Measurements from ENCODE around the gene TXLNB. TPM values are rescaled to one million over a fixed set of nuclear protein-coding genes. Genes with fewer than 3 reads are reported as not detected.
"Not testable (repeated sequence)": the region's sequence is repeated elsewhere in the genome, so short reads cannot be mapped to it uniquely, and the experiment has no call there.

Gene TXLNB
- total RNA-seq, 2 experiments from 2014 or later: 0.17 to 0.19 TPM

DNA sequence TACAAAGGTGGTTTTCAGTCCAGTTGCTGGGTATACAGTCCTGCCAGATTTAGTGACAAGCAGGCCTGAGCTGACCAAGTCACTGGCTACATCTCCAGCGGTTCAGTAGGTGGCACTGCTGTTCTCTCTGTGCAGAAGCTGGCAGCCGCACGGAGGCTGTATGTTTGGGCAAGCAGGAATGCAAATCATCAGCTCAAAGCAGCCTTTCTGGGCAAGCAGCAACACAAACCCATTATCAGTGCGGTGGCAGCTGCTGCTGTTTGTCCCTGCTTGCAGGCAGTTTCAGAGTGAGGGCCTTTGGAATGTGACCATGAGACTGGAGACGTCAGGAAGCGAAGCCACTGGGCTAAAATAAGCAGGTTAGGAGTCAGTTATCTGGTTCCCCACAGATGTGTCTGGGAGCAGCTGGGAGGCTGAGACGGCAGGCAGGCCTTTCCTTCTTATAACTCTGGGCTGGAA, 72.5 kb downstream of the TXLNB start:
- Mint-ChIP-seq H3K36me3 (ENCODE audit: low read depth) (no peaks in the 10 kb centered on the region), H3K4me1 (ENCODE audit: low read depth) (peaks cover 16% of the 10 kb centered on the region), H3K9me3 (no peaks in the 10 kb centered on the region), H3K27ac (peak overlapping the region; percentile 1), H3K27me3 (no peaks in the 10 kb centered on the region), H3K4me3 (no peak overlapping the region)
- Histone ChIP-seq H3K27ac (ENCODE audit: low read depth in 1 of 2, low read length in 2 of 2) (no peak overlapping the region), H3K4me1 (ENCODE audit: insufficient read depth, low read length) (peaks cover 8% of the 10 kb centered on the region), H3K9me3 (ENCODE audit: control insufficient read depth in 1 of 2, insufficient read depth in 1 of 2, low read length in 2 of 2) (no peaks in the 10 kb centered on the region), H3K36me3 (ENCODE audit: insufficient read depth, low read length) (no peaks in the 10 kb centered on the region), H3K27me3 (ENCODE audit: control insufficient read depth in 1 of 2, insufficient read depth in 2 of 2, low read length in 2 of 2) (no peaks in the 10 kb centered on the region), H3K4me3 (ENCODE audit: low read length) (no peak overlapping the region)
- ATAC-seq (ENCODE audit: poor library complexity): peak; percentile 98
- POLR2A ChIA-PET: interaction anchor here (0.6 to 3.7 kb wide), 20 partner anchors 11 to 189 kb away, joined by 3 to 43 read pairs (median 4); partner anchors contain the start of genes CITED2 and TXLNB
- CTCF ChIA-PET: interaction anchor here (0.6 to 5.0 kb wide), 33 partner anchors 11 to 268 kb away, joined by 3 to 39 read pairs (median 4); partner anchors contain the start of genes CITED2 and TXLNB
- DNase-seq: peak; percentile 47 to 87 (median 68)
- TF ChIP-seq, protein P1, sequence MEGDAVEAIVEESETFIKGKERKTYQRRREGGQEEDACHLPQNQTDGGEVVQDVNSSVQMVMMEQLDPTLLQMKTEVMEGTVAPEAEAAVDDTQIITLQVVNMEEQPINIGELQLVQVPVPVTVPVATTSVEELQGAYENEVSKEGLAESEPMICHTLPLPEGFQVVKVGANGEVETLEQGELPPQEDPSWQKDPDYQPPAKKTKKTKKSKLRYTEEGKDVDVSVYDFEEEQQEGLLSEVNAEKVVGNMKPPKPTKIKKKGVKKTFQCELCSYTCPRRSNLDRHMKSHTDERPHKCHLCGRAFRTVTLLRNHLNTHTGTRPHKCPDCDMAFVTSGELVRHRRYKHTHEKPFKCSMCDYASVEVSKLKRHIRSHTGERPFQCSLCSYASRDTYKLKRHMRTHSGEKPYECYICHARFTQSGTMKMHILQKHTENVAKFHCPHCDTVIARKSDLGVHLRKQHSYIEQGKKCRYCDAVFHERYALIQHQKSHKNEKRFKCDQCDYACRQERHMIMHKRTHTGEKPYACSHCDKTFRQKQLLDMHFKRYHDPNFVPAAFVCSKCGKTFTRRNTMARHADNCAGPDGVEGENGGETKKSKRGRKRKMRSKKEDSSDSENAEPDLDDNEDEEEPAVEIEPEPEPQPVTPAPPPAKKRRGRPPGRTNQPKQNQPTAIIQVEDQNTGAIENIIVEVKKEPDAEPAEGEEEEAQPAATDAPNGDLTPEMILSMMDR (IDR thresholded peaks at IDR 0.05): peak; percentile 85
- intact Hi-C loops (cut with DNase I, micrococcal nuclease): loop anchor here (1.0 to 5.0 kb wide), 3 partner anchors 73 to 147 kb away; partner anchors contain the start of gene TXLNB (in 1 of the 2)

DNA sequence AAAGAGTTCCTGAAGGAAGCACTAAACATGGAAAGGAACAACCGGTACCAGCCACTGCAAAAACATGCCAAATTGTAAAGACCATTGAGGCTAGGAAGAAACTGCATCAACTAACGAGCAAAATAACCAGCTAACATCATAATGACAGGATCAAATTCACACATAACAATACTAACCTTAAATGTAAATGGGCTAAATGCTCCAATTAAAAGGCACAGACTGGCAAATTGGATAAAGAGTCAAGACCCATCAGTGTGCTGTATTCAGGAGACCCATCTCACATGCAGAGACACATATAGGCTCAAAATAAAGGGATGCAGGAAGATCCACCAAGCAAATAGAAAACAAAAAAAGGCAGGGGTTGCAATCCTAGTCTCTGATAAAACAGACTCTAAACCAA, 79.3 kb downstream of the TXLNB start:
- POLR2A ChIA-PET; H3K36me3 ChIP-seq (ENCODE audit: insufficient read depth, low read length); H3K4me3 Mint-ChIP-seq; ATAC-seq (ENCODE audit: poor library complexity); CTCF ChIA-PET; H3K27ac ChIP-seq (ENCODE audit: low read depth in 1 of 2, low read length in 2 of 2); H3K27ac Mint-ChIP-seq; H3K4me1 ChIP-seq (ENCODE audit: insufficient read depth, low read length); H3K27me3 ChIP-seq (ENCODE audit: control insufficient read depth in 1 of 2, insufficient read depth in 2 of 2, low read length in 2 of 2); H3K27me3 Mint-ChIP-seq; DNase-seq; H3K4me3 ChIP-seq (ENCODE audit: low read length); intact Hi-C loops (cut with DNase I, micrococcal nuclease): not testable (repeated sequence)
- Mint-ChIP-seq H3K4me1 (ENCODE audit: low read depth) (peaks cover 20% of the 10 kb centered on the region), H3K36me3 (ENCODE audit: low read depth) (peaks cover 35% of the 10 kb centered on the region), H3K9me3 (peaks cover 17% of the 10 kb centered on the region)
- peaks cover 0 to 13% of the 10 kb centered on the region in 2 experiments for H3K9me3 ChIP-seq (ENCODE audit: control insufficient read depth in 1 of 2, insufficient read depth in 1 of 2, low read length in 2 of 2)

DNA sequence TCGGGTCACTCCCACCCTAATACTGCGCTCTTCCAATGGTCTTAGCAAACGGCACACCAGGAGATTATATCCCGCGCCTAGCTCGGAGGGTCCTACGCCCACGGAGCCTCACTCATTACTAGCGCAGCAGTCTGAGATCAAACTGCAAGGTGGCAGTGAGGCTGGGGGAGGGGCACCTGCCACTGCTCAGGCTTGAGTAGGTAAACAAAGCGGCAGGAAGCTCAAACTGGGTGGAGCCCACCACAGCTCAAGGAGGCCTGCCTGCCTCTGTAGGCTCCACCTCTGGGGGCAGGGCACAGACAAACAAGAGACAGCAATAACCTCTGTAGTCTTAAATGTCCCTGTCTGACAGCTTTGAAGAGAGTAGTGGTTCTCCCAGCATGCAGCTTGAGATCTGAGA, 81.0 kb downstream of the TXLNB start:
- H3K27ac Mint-ChIP-seq; H3K4me3 Mint-ChIP-seq; POLR2A ChIA-PET; CTCF ChIA-PET; H3K27me3 Mint-ChIP-seq; intact Hi-C loops (cut with DNase I, micrococcal nuclease); H3K27me3 ChIP-seq (ENCODE audit: control insufficient read depth in 1 of 2, insufficient read depth in 2 of 2, low read length in 2 of 2); H3K36me3 ChIP-seq (ENCODE audit: insufficient read depth, low read length); ATAC-seq (ENCODE audit: poor library complexity); H3K4me3 ChIP-seq (ENCODE audit: low read length); H3K4me1 ChIP-seq (ENCODE audit: insufficient read depth, low read length); H3K27ac ChIP-seq (ENCODE audit: low read depth in 1 of 2, low read length in 2 of 2): not testable (repeated sequence)
- H3K9me3 ChIP-seq (ENCODE audit: control insufficient read depth in 1 of 2, insufficient read depth in 1 of 2, low read length in 2 of 2): peaks cover 13 to 19% of the 10 kb centered on the region in 2 experiments
- peak in 6 of 14 experiments; percentile 8 to 58 (median 18) for DNase-seq
- Mint-ChIP-seq H3K9me3 (peaks cover 27% of the 10 kb centered on the region), H3K36me3 (ENCODE audit: low read depth) (peaks cover 46% of the 10 kb centered on the region), H3K4me1 (ENCODE audit: low read depth) (peaks cover 20% of the 10 kb centered on the region)

DNA sequence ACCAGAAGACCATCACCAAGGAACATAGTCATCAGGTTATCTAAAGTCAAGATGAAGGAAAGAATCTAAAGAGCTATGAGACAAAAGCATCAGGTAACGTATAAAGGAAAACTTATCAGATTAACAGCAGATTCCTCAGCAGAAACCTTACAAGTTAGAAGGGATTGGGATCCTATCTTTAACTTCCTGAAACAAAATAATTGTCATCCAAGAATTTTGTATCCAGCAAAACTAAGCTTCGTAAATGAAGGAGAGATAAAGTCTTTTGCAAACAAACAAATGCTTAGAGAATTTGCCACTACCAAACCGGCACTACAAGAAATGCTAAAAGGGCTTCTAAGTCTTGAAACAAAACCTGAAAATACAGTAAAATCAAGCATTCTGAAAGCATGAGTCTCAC, 86.0 kb downstream of the TXLNB start:
- H3K4me1 ChIP-seq (ENCODE audit: insufficient read depth, low read length): peaks cover 3% of the 10 kb centered on the region
- H3K27me3 Mint-ChIP-seq: no peaks in the 10 kb centered on the region
- ChIA-PET CTCF (no interaction called here), POLR2A (interaction anchor here (1.4 kb wide), 1 partner anchor 169 kb away, joined by 3 read pairs; the partner anchor contains the start of gene CITED2)
- no peaks in the 10 kb centered on the region for H3K27me3 ChIP-seq (ENCODE audit: control insufficient read depth in 1 of 2, insufficient read depth in 2 of 2, low read length in 2 of 2)
- peaks cover 20% of the 10 kb centered on the region for H3K4me1 Mint-ChIP-seq (ENCODE audit: low read depth)
- TF ChIP-seq, protein P1 (IDR thresholded peaks at IDR 0.05): no peak
- peaks cover 43% of the 10 kb centered on the region for H3K36me3 Mint-ChIP-seq (ENCODE audit: low read depth)
- H3K9me3 ChIP-seq (ENCODE audit: control insufficient read depth in 1 of 2, insufficient read depth in 1 of 2, low read length in 2 of 2): peaks cover 23 to 25% of the 10 kb centered on the region in 2 experiments
- no peak overlapping the region for H3K27ac ChIP-seq (ENCODE audit: low read depth in 1 of 2, low read length in 2 of 2)
- H3K27ac Mint-ChIP-seq: no peak overlapping the region
- no peak overlapping the region for H3K4me3 ChIP-seq (ENCODE audit: low read length)
- H3K9me3 Mint-ChIP-seq: peaks cover 26% of the 10 kb centered on the region
- no peak for DNase-seq
- intact Hi-C loops (cut with DNase I, micrococcal nuclease): no loop called here
- ATAC-seq (ENCODE audit: poor library complexity): no peak
- no peak overlapping the region for H3K4me3 Mint-ChIP-seq
- H3K36me3 ChIP-seq (ENCODE audit: insufficient read depth, low read length): no peaks in the 10 kb centered on the region

Data from CD4-positive, alpha-beta T cell (primary cell).